Left lung (tissue), 10 donors: ENCODE results near the gene AK8. TPM values are rescaled to one million over a fixed set of nuclear protein-coding genes. Genes with fewer than 3 reads are reported as not detected.

Experiments used
- ATAC-seq: fragments of 200-7000 bp; cut with Tn5 transposase; one replicate; pipeline ENCODE4 v1.9.1; 2020; ENCODE audit warnings: moderate library complexity
- DNase-seq, 4 donors: peaks; one replicate each; pipeline ENCODE4 v3.0.0-alpha.2; 2013 to 2020
- H3K27ac ChIP-seq, 2 donors: fragments of 200-600 bp; sonication (generic) in 1 of 2; one replicate each; pipeline versions ENCODE4 v1.5.0 to v1.8.0; 2020 to 2021
- H3K27me3 ChIP-seq, 2 donors: fragments of 200-600 bp; sonication (generic) in 1 of 2; one replicate each; pipeline versions ENCODE4 v1.5.0 to v1.8.0; 2020 to 2021
- H3K36me3 ChIP-seq, 2 donors: fragments of 200-600 bp; sonication (generic) in 1 of 2; one replicate each; pipeline versions ENCODE4 v1.5.0 to v1.8.0; 2020 to 2021
- H3K4me1 ChIP-seq, 2 donors: fragments of 200-600 bp; one replicate each; pipeline ENCODE4 v1.8.0; 2021
- H3K4me3 ChIP-seq, 2 donors: fragments of 200-600 bp; sonication (generic) in 1 of 2; one replicate each; pipeline versions ENCODE4 v1.5.0 to v1.8.0; 2020 to 2021; ENCODE audit warnings: mild to moderate bottlenecking in 1 of 2
- H3K9me3 ChIP-seq, 2 donors: fragments of 200-600 bp; sonication (generic) in 1 of 2; one replicate each; pipeline versions ENCODE4 v1.5.0 to v1.8.0; 2020 to 2021
- CTCF ChIP-seq, 2 donors: fragments of 200-600 bp; sonication (generic) in 1 of 2; IDR thresholded peaks; one replicate each; pipeline versions ENCODE4 v1.5.0 to v1.8.0; 2021; ENCODE audit warnings: antibody characterized with exemption in 2 of 2
- intact Hi-C, 2 donors: fragments of 100-400 bp; cut with DNase I; formaldehyde crosslinking; loops; one replicate each; pipeline versions ENCODE4 v1.11.2 to v1.14.2; 2022
- polyA plus RNA-seq, 6 donors: library from polyadenylated mRNA; unstranded; fragments of 120-200 nt; gene quantifications; one replicate each; pipeline ENCODE4 v1.2.1, GENCODE V29; 2013; ENCODE audit not compliant: insufficient read length in 6 of 6
- total RNA-seq, 2 donors: library from RNA; stranded (reverse); fragmentation: NEBNext Ultra II Directional; extraction: Animal tissue kit (Norgen Biotek cat#: 25700); gene quantifications; one replicate each; pipeline ENCODE4 v1.2.1, GENCODE V29; 2021
- donor health status: DM: no; HTN: yes; CAD: no.
- donor health status: DM: no; HTN: no; CAD: no.

Gene AK8
- total and polyA plus RNA-seq, 8 donors, result 0.55 to 3.6 (median 2.4) TPM

- Histone ChIP-seq H3K36me3 (no peaks in the 10 kb centered on the region), H3K4me3 (no peak overlapping the region), H3K27ac (no peak overlapping the region), H3K9me3 (no peaks in the 10 kb centered on the region), H3K27me3 (no peaks in the 10 kb centered on the region), H3K4me1 (no peaks in the 10 kb centered on the region)
- DNase-seq, result no peak
- intact Hi-C loops, result no loop called here
- TF ChIP-seq CTCF (IDR thresholded peaks at IDR 0.05), result no peak
- no peak for ATAC-seq
Observed at GRCh38 chr9:132728497-132728896, 149.6 kb downstream of the AK8 start.

GRCh38 chr9:132728071-132728470 lies 150.0 kb downstream of the AK8 start:
- no peak overlapping the region for H3K4me3 ChIP-seq
- H3K9me3 ChIP-seq, result no peaks in the 10 kb centered on the region
- intact Hi-C loops, result no loop called here
- H3K27ac ChIP-seq, result no peak overlapping the region
- no peaks in the 10 kb centered on the region for H3K27me3 ChIP-seq
- DNase-seq, result no peak
- H3K4me1 ChIP-seq, result no peaks in the 10 kb centered on the region
- no peaks in the 10 kb centered on the region for H3K36me3 ChIP-seq
- no peak for TF ChIP-seq CTCF (IDR thresholded peaks at IDR 0.05)
- ATAC-seq, result no peak

- Histone ChIP-seq H3K27me3 (peaks cover 0 to 10% of the 10 kb centered on the region in 2 donors), H3K9me3 (no peaks in the 10 kb centered on the region), H3K4me1 (no peaks in the 10 kb centered on the region), H3K36me3 (no peaks in the 10 kb centered on the region), H3K4me3 (no peak overlapping the region), H3K27ac (no peak overlapping the region)
- intact Hi-C loops, result no loop called here
- ATAC-seq (no peak), DNase-seq (peak in 1 of 4 donors; percentile 4)
- no peak for TF ChIP-seq CTCF (IDR thresholded peaks at IDR 0.05)
Observed at GRCh38 chr9:132726576-132727130, 151.4 kb downstream of the AK8 start.

GRCh38 chr9:132725306-132725705 lies 152.8 kb downstream of the AK8 start:
- H3K27me3 ChIP-seq, result peaks cover 0 to 10% of the 10 kb centered on the region in 2 donors
- no peaks in the 10 kb centered on the region for H3K4me1 ChIP-seq
- DNase-seq, result peak in 1 of 4 donors; percentile 11
- ATAC-seq, result no peak
- intact Hi-C loops, result no loop called here
- H3K4me3 ChIP-seq, result no peak overlapping the region
- TF ChIP-seq CTCF (IDR thresholded peaks at IDR 0.05), result no peak
- no peaks in the 10 kb centered on the region for H3K36me3 ChIP-seq
- H3K27ac ChIP-seq, result no peak overlapping the region
- H3K9me3 ChIP-seq, result no peaks in the 10 kb centered on the region

GRCh38 chr9:132723809-132724208 lies 154.3 kb downstream of the AK8 start:
- TF ChIP-seq CTCF (IDR thresholded peaks at IDR 0.05), result no peak
- no peaks in the 10 kb centered on the region for H3K36me3 ChIP-seq
- H3K4me3 ChIP-seq, result no peak overlapping the region
- intact Hi-C loops, result no loop called here
- H3K27me3 ChIP-seq, result peaks cover 0 to 20% of the 10 kb centered on the region in 2 donors
- ATAC-seq (no peak), DNase-seq (no peak)
- H3K27ac ChIP-seq, result no peak overlapping the region
- no peaks in the 10 kb centered on the region for H3K9me3 ChIP-seq
- no peaks in the 10 kb centered on the region for H3K4me1 ChIP-seq
